Neural progenitor cell (in vitro differentiated cells): Measurements from ENCODE around the gene CRY2.

Experiments used
- EZH2 ChIP-seq: fragments of 200-600 bp; sonication (generic); IDR thresholded peaks from 2 replicates; pipeline ENCODE4 v1.6.1; 2017; ENCODE audit warnings: antibody characterized with exemption, mild to moderate bottlenecking, moderate library complexity
- TF ChIP-seq, protein P1 (sequence below): fragments of 200-600 bp; sonication (generic); IDR thresholded peaks from 2 replicates; pipeline ENCODE4 v1.5.1; 2017; ENCODE audit warnings: antibody characterized with exemption, mild to moderate bottlenecking

DNA sequence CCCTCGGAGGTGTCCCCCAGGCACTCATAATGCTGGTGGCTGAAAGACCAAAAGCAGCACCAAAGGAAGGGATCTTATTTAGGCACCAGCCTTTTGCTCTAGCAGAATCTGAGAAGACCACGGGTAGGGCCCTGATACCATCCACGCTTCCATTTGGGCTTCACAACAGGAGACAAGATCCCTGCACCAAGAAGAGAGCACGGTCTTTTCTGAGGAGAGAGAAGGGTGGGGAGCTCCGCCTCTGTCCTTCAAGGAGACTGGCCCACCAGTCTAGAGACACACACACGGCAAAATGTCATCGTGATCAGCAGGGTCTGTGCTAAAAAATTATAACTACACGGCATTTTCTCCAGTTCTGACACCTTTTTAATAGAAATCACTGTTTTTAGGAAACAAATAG is 84.9 kb downstream of the CRY2 start:
- TF ChIP-seq, protein P1, sequence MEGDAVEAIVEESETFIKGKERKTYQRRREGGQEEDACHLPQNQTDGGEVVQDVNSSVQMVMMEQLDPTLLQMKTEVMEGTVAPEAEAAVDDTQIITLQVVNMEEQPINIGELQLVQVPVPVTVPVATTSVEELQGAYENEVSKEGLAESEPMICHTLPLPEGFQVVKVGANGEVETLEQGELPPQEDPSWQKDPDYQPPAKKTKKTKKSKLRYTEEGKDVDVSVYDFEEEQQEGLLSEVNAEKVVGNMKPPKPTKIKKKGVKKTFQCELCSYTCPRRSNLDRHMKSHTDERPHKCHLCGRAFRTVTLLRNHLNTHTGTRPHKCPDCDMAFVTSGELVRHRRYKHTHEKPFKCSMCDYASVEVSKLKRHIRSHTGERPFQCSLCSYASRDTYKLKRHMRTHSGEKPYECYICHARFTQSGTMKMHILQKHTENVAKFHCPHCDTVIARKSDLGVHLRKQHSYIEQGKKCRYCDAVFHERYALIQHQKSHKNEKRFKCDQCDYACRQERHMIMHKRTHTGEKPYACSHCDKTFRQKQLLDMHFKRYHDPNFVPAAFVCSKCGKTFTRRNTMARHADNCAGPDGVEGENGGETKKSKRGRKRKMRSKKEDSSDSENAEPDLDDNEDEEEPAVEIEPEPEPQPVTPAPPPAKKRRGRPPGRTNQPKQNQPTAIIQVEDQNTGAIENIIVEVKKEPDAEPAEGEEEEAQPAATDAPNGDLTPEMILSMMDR, result no peak
- no peak for TF ChIP-seq EZH2
